GM23338 (cell line): ENCODE measurements around the gene SACM1L.

Source experiments
- CREB1 ChIP-seq: fragments of 250-450 bp; sonication (Bioruptor Pico); IDR thresholded peaks from 2 replicates; pipeline ENCODE4 v1.5.0; 2020; ENCODE audit warnings: low read depth, mild to moderate bottlenecking, moderate library complexity
- EZH2 ChIP-seq: fragments of 200-600 bp; sonication (generic); IDR thresholded peaks from one replicate; pipeline ENCODE4 v1.8.0; 2017; ENCODE audit warnings: antibody characterized with exemption, mild to moderate bottlenecking, low read depth; ENCODE audit not compliant: unreplicated experiment
- EZH2phosphoT487 ChIP-seq: fragments of 200-600 bp; sonication (generic); IDR thresholded peaks from one replicate; pipeline ENCODE4 v1.8.1; 2018; ENCODE audit warnings: antibody characterized with exemption; ENCODE audit not compliant: unreplicated experiment
- JUNB ChIP-seq: IDR thresholded peaks from one replicate; pipeline ENCODE4 v1.6.1; 2016; ENCODE audit warnings: antibody characterized with exemption; ENCODE audit not compliant: unreplicated experiment
- POLR2AphosphoS5 ChIP-seq: IDR thresholded peaks from 2 replicates; pipeline ENCODE4 v1.6.1; 2016; ENCODE audit warnings: antibody characterized with exemption, low read depth
- ZNF114 ChIP-seq: fragments of 250-450 bp; sonication (Bioruptor Pico); IDR thresholded peaks from 2 replicates; pipeline ENCODE4 v1.5.0; 2020; ENCODE audit warnings: mild to moderate bottlenecking, moderate library complexity
- ZNF331 ChIP-seq: fragments of 250-450 bp; sonication (Bioruptor Pico); IDR thresholded peaks from 2 replicates; pipeline ENCODE4 v1.5.0; 2020; ENCODE audit warnings: low read depth, mild to moderate bottlenecking, moderate library complexity
- TF ChIP-seq, protein P1 (sequence below): IDR thresholded peaks from one replicate; pipeline ENCODE4 v1.6.1; 2018; ENCODE audit warnings: antibody characterized with exemption; ENCODE audit not compliant: unreplicated experiment
- TF ChIP-seq, protein P2 (sequence below), 2 experiments: fragments of 200-600 bp in 1 of 2; sonication (generic) in 1 of 2; conservative IDR thresholded peaks; 2 replicates each; pipeline versions ENCODE4 v1.5.1 to v1.6.1; 2016 to 2017; ENCODE audit warnings: antibody characterized with exemption in 2 of 2, low read depth in 2 of 2, mild to moderate bottlenecking in 2 of 2, moderate library complexity in 1 of 2

DNA sequence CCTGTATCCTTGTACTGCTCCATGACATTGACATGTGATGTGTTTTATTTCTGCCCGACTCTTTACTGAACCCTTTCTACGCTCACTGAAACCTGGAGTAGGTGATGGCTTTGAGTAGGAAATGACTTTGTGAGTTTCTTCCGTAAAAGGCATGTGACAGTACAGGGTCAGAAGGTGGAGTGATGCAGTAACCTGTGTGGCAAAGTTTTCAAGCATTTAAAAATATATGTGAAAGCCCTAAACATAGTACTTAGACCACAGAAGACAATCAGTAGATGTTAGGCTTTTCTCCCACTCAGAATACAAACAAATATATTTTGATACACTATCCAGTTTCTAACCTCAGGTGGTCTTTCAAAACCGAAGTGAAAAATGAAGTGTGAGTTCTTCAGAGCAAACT lies 31.3 kb upstream of the SACM1L start:
- TF ChIP-seq POLR2AphosphoS5 (no peak), EZH2 (no peak), EZH2phosphoT487 (no peak), ZNF331 (CRISPR knock-in tag) (no peak), CREB1 (CRISPR knock-in tag) (no peak), JUNB (no peak), ZNF114 (CRISPR knock-in tag) (no peak)
- TF ChIP-seq, protein P1, sequence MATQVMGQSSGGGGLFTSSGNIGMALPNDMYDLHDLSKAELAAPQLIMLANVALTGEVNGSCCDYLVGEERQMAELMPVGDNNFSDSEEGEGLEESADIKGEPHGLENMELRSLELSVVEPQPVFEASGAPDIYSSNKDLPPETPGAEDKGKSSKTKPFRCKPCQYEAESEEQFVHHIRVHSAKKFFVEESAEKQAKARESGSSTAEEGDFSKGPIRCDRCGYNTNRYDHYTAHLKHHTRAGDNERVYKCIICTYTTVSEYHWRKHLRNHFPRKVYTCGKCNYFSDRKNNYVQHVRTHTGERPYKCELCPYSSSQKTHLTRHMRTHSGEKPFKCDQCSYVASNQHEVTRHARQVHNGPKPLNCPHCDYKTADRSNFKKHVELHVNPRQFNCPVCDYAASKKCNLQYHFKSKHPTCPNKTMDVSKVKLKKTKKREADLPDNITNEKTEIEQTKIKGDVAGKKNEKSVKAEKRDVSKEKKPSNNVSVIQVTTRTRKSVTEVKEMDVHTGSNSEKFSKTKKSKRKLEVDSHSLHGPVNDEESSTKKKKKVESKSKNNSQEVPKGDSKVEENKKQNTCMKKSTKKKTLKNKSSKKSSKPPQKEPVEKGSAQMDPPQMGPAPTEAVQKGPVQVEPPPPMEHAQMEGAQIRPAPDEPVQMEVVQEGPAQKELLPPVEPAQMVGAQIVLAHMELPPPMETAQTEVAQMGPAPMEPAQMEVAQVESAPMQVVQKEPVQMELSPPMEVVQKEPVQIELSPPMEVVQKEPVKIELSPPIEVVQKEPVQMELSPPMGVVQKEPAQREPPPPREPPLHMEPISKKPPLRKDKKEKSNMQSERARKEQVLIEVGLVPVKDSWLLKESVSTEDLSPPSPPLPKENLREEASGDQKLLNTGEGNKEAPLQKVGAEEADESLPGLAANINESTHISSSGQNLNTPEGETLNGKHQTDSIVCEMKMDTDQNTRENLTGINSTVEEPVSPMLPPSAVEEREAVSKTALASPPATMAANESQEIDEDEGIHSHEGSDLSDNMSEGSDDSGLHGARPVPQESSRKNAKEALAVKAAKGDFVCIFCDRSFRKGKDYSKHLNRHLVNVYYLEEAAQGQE, result no peak
- TF ChIP-seq, protein P2, sequence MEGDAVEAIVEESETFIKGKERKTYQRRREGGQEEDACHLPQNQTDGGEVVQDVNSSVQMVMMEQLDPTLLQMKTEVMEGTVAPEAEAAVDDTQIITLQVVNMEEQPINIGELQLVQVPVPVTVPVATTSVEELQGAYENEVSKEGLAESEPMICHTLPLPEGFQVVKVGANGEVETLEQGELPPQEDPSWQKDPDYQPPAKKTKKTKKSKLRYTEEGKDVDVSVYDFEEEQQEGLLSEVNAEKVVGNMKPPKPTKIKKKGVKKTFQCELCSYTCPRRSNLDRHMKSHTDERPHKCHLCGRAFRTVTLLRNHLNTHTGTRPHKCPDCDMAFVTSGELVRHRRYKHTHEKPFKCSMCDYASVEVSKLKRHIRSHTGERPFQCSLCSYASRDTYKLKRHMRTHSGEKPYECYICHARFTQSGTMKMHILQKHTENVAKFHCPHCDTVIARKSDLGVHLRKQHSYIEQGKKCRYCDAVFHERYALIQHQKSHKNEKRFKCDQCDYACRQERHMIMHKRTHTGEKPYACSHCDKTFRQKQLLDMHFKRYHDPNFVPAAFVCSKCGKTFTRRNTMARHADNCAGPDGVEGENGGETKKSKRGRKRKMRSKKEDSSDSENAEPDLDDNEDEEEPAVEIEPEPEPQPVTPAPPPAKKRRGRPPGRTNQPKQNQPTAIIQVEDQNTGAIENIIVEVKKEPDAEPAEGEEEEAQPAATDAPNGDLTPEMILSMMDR (conservative IDR thresholded peaks at IDR 0.05; ENCODE audit: low read depth in 2 of 2), result no peak
